Hepatic stellate cell (primary cell): ENCODE data around the gene C19orf67.

Source experiments
- DNase-seq: peaks from one replicate; pipeline ENCODE4 v3.0.0; 2011; ENCODE audit warnings: low spot score

Gene C19orf67

GRCh38 chr19:14085309-14085995 is at the start of gene C19orf67:
TSS of gene C19orf67 (minus strand) at chr19:14085783. CDS start at chr19:14085627, 156 bp downstream.
- no peak for DNase-seq

- no peak for DNase-seq
Observed at GRCh38 chr19:14135355-14135754, 49.8 kb upstream of the C19orf67 start.

- DNase-seq: no peak
Observed at GRCh38 chr19:14127929-14128509, 42.4 kb upstream of the C19orf67 start.

- DNase-seq: no peak
Observed at GRCh38 chr19:14127176-14127575, 41.6 kb upstream of the C19orf67 start.

- DNase-seq: no peak
Observed at GRCh38 chr19:14122924-14123323, 37.3 kb upstream of the C19orf67 start.

GRCh38 chr19:14120497-14120780 is 34.9 kb upstream of the C19orf67 start:
- no peak for DNase-seq

GRCh38 chr19:14119644-14120496 is 34.3 kb upstream of the C19orf67 start:
- DNase-seq: no peak

GRCh38 chr19:14119146-14119545 is 33.6 kb upstream of the C19orf67 start:
- DNase-seq: no peak

GRCh38 chr19:14118165-14119051 is 32.8 kb upstream of the C19orf67 start:
- DNase-seq: no peak

- peak; percentile 100 for DNase-seq
Observed at GRCh38 chr19:14117668-14118164, 32.1 kb upstream of the C19orf67 start, which contains the start of gene PRKACA. TSS of gene PRKACA (minus strand) at chr19:14117762. CDS start at chr19:14117547, 215 bp downstream.

- no peak for DNase-seq
Observed at GRCh38 chr19:14116918-14117578, 31.5 kb upstream of the C19orf67 start.

- DNase-seq: no peak
Observed at GRCh38 chr19:14116525-14116917, 30.9 kb upstream of the C19orf67 start.

GRCh38 chr19:14115756-14116155 is 30.2 kb upstream of the C19orf67 start:
- no peak for DNase-seq

- peak; percentile 54 for DNase-seq
Observed at GRCh38 chr19:14114854-14115253, 29.3 kb upstream of the C19orf67 start.

GRCh38 chr19:14114439-14114838 is 28.9 kb upstream of the C19orf67 start:
- no peak for DNase-seq

GRCh38 chr19:14113762-14114414 is 28.3 kb upstream of the C19orf67 start:
- no peak for DNase-seq

GRCh38 chr19:14112809-14113385 is 27.3 kb upstream of the C19orf67 start:
- peak; percentile 63 for DNase-seq

- peak; percentile 62 for DNase-seq
Observed at GRCh38 chr19:14112051-14112808, 26.6 kb upstream of the C19orf67 start.

GRCh38 chr19:14111486-14111885 is 25.9 kb upstream of the C19orf67 start:
- no peak for DNase-seq

GRCh38 chr19:14110650-14111049 is 25.1 kb upstream of the C19orf67 start:
- no peak for DNase-seq
